Cardiac fibroblast (primary cell): ENCODE measurements around the gene BRICD5.
"Not testable (repeated sequence)": the region's sequence is repeated elsewhere in the genome, so short reads cannot be mapped to it uniquely, and the experiment has no call there.

Source experiments
- DNase-seq, 2 donors: peaks; one replicate each; pipeline versions ENCODE4 v3.0.0 to v3.0.0-alpha.2; 2010; ENCODE audit warnings: low read depth in 2 of 2
- H3K4me3 ChIP-seq, 2 donors: replicated peaks in 1 of 2; 1 replicate in 1 of 2; 2 replicates in 1 of 2; pipeline ENCODE4 v1.5.1; 2011; ENCODE audit warnings: low read depth in 2 of 2, low read length in 2 of 2, mild to moderate bottlenecking in 2 of 2, moderate library complexity in 1 of 2
- CTCF ChIP-seq: IDR thresholded peaks from one replicate; pipeline ENCODE4 v1.5.1; 2011; ENCODE audit warnings: low read depth, mild to moderate bottlenecking, low read length, inconsistent platforms

The BRICD5 gene

GRCh38 chr16:2204416-2205103, 6.1 kb downstream of the BRICD5 start:
- TF ChIP-seq CTCF, result no peak
- H3K4me3 ChIP-seq, result peak overlapping the region; percentile 81 to 96
- no peak for DNase-seq

DNA sequence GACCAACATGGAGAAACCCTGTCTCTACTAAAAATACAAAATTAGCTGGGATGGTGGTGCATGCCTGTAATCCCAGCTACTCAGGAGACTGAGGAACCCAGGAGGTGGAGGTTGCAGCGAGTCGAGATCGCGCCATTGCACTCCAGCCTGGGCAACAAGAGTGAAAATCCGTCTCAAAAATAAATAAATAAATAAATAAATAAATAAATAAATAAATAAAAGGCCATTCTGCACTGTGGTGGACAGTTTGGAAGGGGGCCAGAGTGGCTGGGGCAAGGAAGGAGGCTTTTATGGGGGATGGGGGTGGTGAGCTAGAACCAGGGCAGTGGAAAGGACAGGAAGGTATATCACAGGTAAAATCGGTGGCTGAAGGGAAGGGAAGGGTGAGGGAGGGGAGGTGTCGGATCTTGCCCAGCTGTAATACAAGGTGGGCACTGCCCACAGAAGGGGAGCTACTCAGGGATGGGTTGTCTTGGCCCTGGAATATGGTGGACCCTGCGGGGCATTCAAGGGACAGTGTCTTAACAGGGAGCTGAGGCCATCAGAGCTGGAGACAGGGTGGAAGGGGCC, 7.5 kb downstream of the BRICD5 start:
- DNase-seq, H3K4me3 ChIP-seq: not testable (repeated sequence)

DNA sequence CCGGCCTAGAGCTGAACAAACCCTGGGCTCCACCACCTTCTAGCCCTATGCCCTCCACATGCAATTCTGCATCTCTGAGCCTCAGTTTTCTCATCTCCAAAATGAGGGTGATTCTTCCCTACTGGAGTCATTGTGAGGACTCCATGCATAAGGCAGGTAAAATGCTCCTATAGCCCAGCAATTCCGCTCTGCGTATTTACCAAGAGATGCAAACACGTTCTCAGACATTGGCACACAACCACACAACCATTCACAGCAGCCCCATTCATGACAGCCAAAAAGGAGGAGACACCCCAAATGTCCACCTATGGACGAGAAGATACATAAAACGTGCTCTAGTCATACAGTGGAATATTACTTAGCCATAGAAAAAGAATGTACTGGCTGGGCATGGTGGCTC, 10.3 kb downstream of the BRICD5 start:
- H3K4me3 ChIP-seq, result no peak overlapping the region
- no peak for DNase-seq
- no peak for TF ChIP-seq CTCF

GRCh38 chr16:2199621-2200139, 11.0 kb downstream of the BRICD5 start:
- no peak for DNase-seq
- TF ChIP-seq CTCF, result no peak
- H3K4me3 ChIP-seq, result no peak overlapping the region

DNA sequence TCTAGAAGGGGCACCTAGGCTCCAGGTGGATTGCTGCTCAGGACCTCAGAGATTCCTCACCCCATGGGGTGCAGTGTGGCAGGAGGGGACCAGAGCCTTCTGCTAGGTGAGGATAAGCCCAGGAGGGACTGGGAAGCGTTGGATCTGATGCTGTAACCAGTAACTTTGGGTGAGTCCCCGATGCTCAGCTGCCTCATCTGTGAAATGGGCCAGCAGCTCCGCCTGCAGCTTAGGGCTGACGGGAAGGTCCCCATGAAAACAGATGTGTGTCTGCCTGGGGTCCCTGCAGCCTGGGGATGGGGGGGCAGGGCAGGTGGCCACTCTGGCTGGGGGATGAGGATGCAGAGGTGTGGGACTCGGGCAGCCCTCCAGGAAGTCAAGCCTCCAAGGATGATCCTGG, 11.6 kb downstream of the BRICD5 start:
- TF ChIP-seq CTCF, result no peak
- no peak for DNase-seq
- no peak overlapping the region for H3K4me3 ChIP-seq

GRCh38 chr16:2198283-2198682, 12.4 kb downstream of the BRICD5 start:
- no peak for TF ChIP-seq CTCF
- DNase-seq, result no peak
- no peak overlapping the region for H3K4me3 ChIP-seq

- DNase-seq, result no peak
- TF ChIP-seq CTCF, result no peak
- H3K4me3 ChIP-seq, result no peak overlapping the region
Measured at GRCh38 chr16:2197765-2198164, 12.9 kb downstream of the BRICD5 start.
